K562 (cell line): ENCODE results near the gene HPSE2. TPM values are rescaled to one million over a fixed set of nuclear protein-coding genes. Genes with fewer than 3 reads are reported as not detected.

Experiments
- BRD4 ChIP-seq: fragments of 200-600 bp; sonication (generic); IDR thresholded peaks from 2 replicates; pipeline ENCODE4 v1.6.1; 2017; ENCODE audit warnings: inconsistent platforms
- CBX2 ChIP-seq: fragments of 200-600 bp; sonication (generic); IDR thresholded peaks from one replicate; pipeline ENCODE4 v1.6.1; 2012; ENCODE audit warnings: mild to moderate bottlenecking, low read length, inconsistent platforms; ENCODE audit not compliant: insufficient read depth, poor library complexity, severe bottlenecking
- CCNT2 ChIP-seq: IDR thresholded peaks from 2 replicates; pipeline ENCODE4 v1.6.1; 2011; ENCODE audit warnings: borderline replicate concordance, low read depth, mild to moderate bottlenecking, moderate library complexity, mixed read lengths, low read length; ENCODE audit not compliant: insufficient read length; ENCODE audit errors: extremely low read depth
- DACH1 ChIP-seq: fragments of 450-650 bp; IDR thresholded peaks from 2 replicates; pipeline ENCODE4 v1.6.1; 2018; ENCODE audit not compliant: partially characterized antibody
- DMBX1 ChIP-seq: fragments of 250-450 bp; sonication (Bioruptor Pico); IDR thresholded peaks from 2 replicates; pipeline ENCODE4 v1.8.0; 2022; ENCODE audit warnings: inconsistent platforms, mild to moderate bottlenecking, moderate library complexity, borderline replicate concordance
- E2F5 ChIP-seq: sonication (generic); formaldehyde crosslinking; IDR thresholded peaks from 2 replicates; pipeline ENCODE4 v1.8.0; 2022; ENCODE audit warnings: mild to moderate bottlenecking, missing genetic modification reagents
- EZH2 ChIP-seq: IDR thresholded peaks from 2 replicates; pipeline ENCODE4 v1.6.1; 2012; ENCODE audit warnings: low read depth, mild to moderate bottlenecking, inconsistent platforms, low read length, borderline replicate concordance
- LEF1 ChIP-seq: fragments of 450-650 bp; IDR thresholded peaks from 2 replicates; pipeline ENCODE4 v1.6.1; 2016; ENCODE audit warnings: mild to moderate bottlenecking
- RCOR1 ChIP-seq, 2 experiments: IDR thresholded peaks; 2 replicates each; pipeline ENCODE4 v1.6.1; 2012; ENCODE audit warnings: low read depth in 2 of 2, low read length in 2 of 2, borderline replicate concordance in 1 of 2, improper control_type of control experiment in 1 of 2
- RERE ChIP-seq: sonication (generic); formaldehyde crosslinking; IDR thresholded peaks from 2 replicates; pipeline ENCODE4 v1.8.0; 2023; ENCODE audit warnings: missing genetic modification reagents, mild to moderate bottlenecking, borderline replicate concordance
- SAP30 ChIP-seq: fragments of 200-600 bp; sonication (generic); IDR thresholded peaks from 2 replicates; pipeline ENCODE4 v1.6.1; 2012; ENCODE audit warnings: borderline replicate concordance, low read depth, mild to moderate bottlenecking, moderate library complexity, low read length, control low read depth, inconsistent platforms; ENCODE audit not compliant: insufficient read depth, poor library complexity, severe bottlenecking
- SLC30A9 ChIP-seq: fragments of 250-450 bp; sonication (Bioruptor Pico); IDR thresholded peaks from 2 replicates; pipeline ENCODE4 v1.8.0; 2022; ENCODE audit warnings: mild to moderate bottlenecking, moderate library complexity
- ZNF174 ChIP-seq: fragments of 250-450 bp; sonication (Bioruptor Pico); IDR thresholded peaks from 2 replicates; pipeline ENCODE4 v1.4.0; 2020; ENCODE audit warnings: mild to moderate bottlenecking
- ZNF253 ChIP-seq: fragments of 250-450 bp; sonication (Bioruptor Pico); conservative IDR thresholded peaks from 2 replicates; pipeline ENCODE4 v1.6.1; 2021; ENCODE audit warnings: mild to moderate bottlenecking
- ZNF431 ChIP-seq: sonication (generic); formaldehyde crosslinking; IDR thresholded peaks from 2 replicates; pipeline ENCODE4 v1.8.0; 2022; ENCODE audit warnings: mild to moderate bottlenecking, missing genetic modification reagents
- polyA plus RNA-seq, 8 experiments: library from polyadenylated mRNA; depleted of rRNA in 4 of 8; stranded (reverse) in 5 of 8; unstranded in 3 of 8; fragments of >200 nt; fragmentation: Nextera tagmentation in 2 of 8; fragmentation: Illumina TruSeq in 1 of 8; extraction: Ambion mirVana in 2 of 8; extraction: Trizol in 1 of 8; gene quantifications; 2 replicates each; pipeline versions ENCODE4 v1.2.1 to v1.2.3, GENCODE V29; 2011 to 2014; ENCODE audit warnings: inconsistent platforms in 1 of 8, missing spikeins in 1 of 8
- total RNA-seq, 7 experiments: library from RNA; depleted of rRNA in 6 of 7; stranded (reverse); fragments of >200 nt in 6 of 7; fragmentation: Illumina TruSeq in 2 of 7; extraction: Trizol in 2 of 7; gene quantifications; 2 replicates each; pipeline versions ENCODE4 v1.2.1 to v1.2.3, GENCODE V29; 2011 to 2021; ENCODE audit warnings: low replicate concordance in 1 of 7
- TF ChIP-seq, protein P1 (sequence below): fragments of 450-650 bp; conservative IDR thresholded peaks from 2 replicates; pipeline ENCODE4 v1.6.1; 2016; ENCODE audit warnings: missing genetic modification characterization, low read depth, mild to moderate bottlenecking, control low read depth, missing compliant biosample characterization
- TF ChIP-seq, protein P2 (sequence below): fragments of 250-450 bp; sonication (Bioruptor Pico); IDR thresholded peaks from 2 replicates; pipeline ENCODE4 v1.8.0; 2021; ENCODE audit warnings: mild to moderate bottlenecking, moderate library complexity

The HPSE2 gene
- total and polyA plus RNA-seq, 9 of the 15 experiments (the other 6 are each of a cell fraction or from before 2014, with no cell fraction given), result 0.03 to 0.10 (median 0.04) TPM; not detected in 2

GRCh38 chr10:98463976-98464754 lies 771.5 kb downstream of the HPSE2 start (continued):
- no peak for TF ChIP-seq RERE (CRISPR knock-in tag)
- TF ChIP-seq, protein P1, sequence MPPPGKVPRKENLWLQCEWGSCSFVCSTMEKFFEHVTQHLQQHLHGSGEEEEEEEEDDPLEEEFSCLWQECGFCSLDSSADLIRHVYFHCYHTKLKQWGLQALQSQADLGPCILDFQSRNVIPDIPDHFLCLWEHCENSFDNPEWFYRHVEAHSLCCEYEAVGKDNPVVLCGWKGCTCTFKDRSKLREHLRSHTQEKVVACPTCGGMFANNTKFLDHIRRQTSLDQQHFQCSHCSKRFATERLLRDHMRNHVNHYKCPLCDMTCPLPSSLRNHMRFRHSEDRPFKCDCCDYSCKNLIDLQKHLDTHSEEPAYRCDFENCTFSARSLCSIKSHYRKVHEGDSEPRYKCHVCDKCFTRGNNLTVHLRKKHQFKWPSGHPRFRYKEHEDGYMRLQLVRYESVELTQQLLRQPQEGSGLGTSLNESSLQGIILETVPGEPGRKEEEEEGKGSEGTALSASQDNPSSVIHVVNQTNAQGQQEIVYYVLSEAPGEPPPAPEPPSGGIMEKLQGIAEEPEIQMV (tag), result no peak
- TF ChIP-seq RCOR1 (IDR thresholded peaks at IDR 0.05; ENCODE audit: borderline replicate concordance in 1 of 2, low read depth in 2 of 2, low read length in 2 of 2), result no peak
- 0 out of 2 replicates have a peak, but pooled peaks have one; percentile 40 for TF ChIP-seq LEF1
- no peak for TF ChIP-seq ZNF431
- no peak for TF ChIP-seq SLC30A9 (CRISPR knock-in tag)
- no peak for TF ChIP-seq EZH2
- TF ChIP-seq E2F5 (CRISPR knock-in tag), result no peak
- no peak for TF ChIP-seq DMBX1 (CRISPR knock-in tag)
- TF ChIP-seq BRD4, result no peak
- peak; percentile 13 for TF ChIP-seq CCNT2
- no peak for TF ChIP-seq ZNF174 (CRISPR knock-in tag)
- peak; percentile 26 for TF ChIP-seq DACH1
- TF ChIP-seq, protein P2, sequence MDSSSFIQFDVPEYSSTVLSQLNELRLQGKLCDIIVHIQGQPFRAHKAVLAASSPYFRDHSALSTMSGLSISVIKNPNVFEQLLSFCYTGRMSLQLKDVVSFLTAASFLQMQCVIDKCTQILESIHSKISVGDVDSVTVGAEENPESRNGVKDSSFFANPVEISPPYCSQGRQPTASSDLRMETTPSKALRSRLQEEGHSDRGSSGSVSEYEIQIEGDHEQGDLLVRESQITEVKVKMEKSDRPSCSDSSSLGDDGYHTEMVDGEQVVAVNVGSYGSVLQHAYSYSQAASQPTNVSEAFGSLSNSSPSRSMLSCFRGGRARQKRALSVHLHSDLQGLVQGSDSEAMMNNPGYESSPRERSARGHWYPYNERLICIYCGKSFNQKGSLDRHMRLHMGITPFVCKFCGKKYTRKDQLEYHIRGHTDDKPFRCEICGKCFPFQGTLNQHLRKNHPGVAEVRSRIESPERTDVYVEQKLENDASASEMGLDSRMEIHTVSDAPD (CRISPR knock-in tag), result no peak
- no peak for TF ChIP-seq SAP30
- TF ChIP-seq CBX2, result no peak
- TF ChIP-seq ZNF253 (CRISPR knock-in tag), result no peak
